AG10803 (cell line): ENCODE measurements around the gene TMEM244.
A peak's percentile ranks its signal among the peaks of the same experiment; 100 is the strongest.

Source experiments
- DNase-seq: peaks from one replicate; pipeline ENCODE4 v3.0.0; 2010; ENCODE audit warnings: low read depth
- H3K4me3 ChIP-seq: 2 replicates; pipeline ENCODE4 v1.5.1; 2011; ENCODE audit warnings: mild to moderate bottlenecking, low read length, control low read depth
- CTCF ChIP-seq: conservative IDR thresholded peaks from 2 replicates; pipeline ENCODE4 v1.5.1; 2011; ENCODE audit warnings: mild to moderate bottlenecking, low read length, control low read depth, inconsistent platforms

The TMEM244 gene

GRCh38 chr6:129895692-129896091 lies 34.6 kb upstream of the TMEM244 start:
- no peak overlapping the region for H3K4me3 ChIP-seq
- no peak for TF ChIP-seq CTCF
- DNase-seq = peak; percentile 25

- peak; percentile 77 for DNase-seq
Observed at GRCh38 chr6:129894921-129895320, 33.8 kb upstream of the TMEM244 start.

GRCh38 chr6:129893640-129894039 lies 32.5 kb upstream of the TMEM244 start:
- no peak overlapping the region for H3K4me3 ChIP-seq
- peak; percentile 59 for TF ChIP-seq CTCF
- peak; percentile 45 for DNase-seq

More at GRCh38 chr6:129894921-129895320, 33.8 kb upstream of the TMEM244 start:
- H3K4me3 ChIP-seq = no peak overlapping the region
- TF ChIP-seq CTCF = no peak

GRCh38 chr6:129890701-129891100 lies 29.6 kb upstream of the TMEM244 start:
- no peak for DNase-seq
- TF ChIP-seq CTCF = no peak
- H3K4me3 ChIP-seq = no peak overlapping the region

GRCh38 chr6:129890164-129890563 lies 29.0 kb upstream of the TMEM244 start:
- TF ChIP-seq CTCF = no peak
- H3K4me3 ChIP-seq = no peak overlapping the region
- peak; percentile 69 for DNase-seq

GRCh38 chr6:129889580-129889979 lies 28.5 kb upstream of the TMEM244 start:
- DNase-seq = peak; percentile 74
- H3K4me3 ChIP-seq = no peak overlapping the region
- no peak for TF ChIP-seq CTCF

GRCh38 chr6:129886401-129887155 lies 25.5 kb upstream of the TMEM244 start:
- no peak for TF ChIP-seq CTCF
- DNase-seq = no peak
- no peak overlapping the region for H3K4me3 ChIP-seq
